Measurements from ENCODE around the gene PCBP3. TPM values are rescaled to one million over a fixed set of nuclear protein-coding genes. Genes with fewer than 3 reads are reported as not detected.

PCBP3 gene
- total and polyA plus RNA-seq, 2 of the 8 experiments (the other 6 are each of a cell fraction or from before 2014, with no cell fraction given): 3.5 to 6.3 TPM

DNA sequence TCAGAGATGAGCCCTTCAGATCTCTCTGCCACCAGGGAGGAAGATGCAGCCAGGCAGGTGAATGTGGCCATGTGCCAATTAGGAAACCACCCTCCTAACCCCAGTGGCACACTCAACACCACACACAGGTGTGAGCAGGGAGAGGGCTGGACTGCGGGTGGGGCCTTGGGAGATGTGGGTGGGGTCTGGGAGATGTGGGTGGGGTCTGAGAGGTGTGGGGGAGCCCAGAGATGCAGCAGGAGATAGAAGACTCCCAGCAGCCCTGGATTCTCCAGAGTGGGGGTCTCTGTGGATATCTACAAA is 294.9 kb downstream of the PCBP3 start:
- no peak overlapping the region for H4K8ac ChIP-seq (ENCODE audit: extremely low read depth, insufficient read depth, low read length)
- no peak overlapping the region for H4K91ac ChIP-seq (replicated peaks; ENCODE audit: insufficient read length, low read length)
- ChIA-PET POLR2A (ENCODE audit: partially characterized antibody) (no interaction called here), CTCF (ENCODE audit: partially characterized antibody) (interaction anchor here (0.8 kb wide), 1 partner anchor 15 kb away, joined by 4 read pairs; no protein-coding TSS in a partner anchor)
- no peak overlapping the region for H3K56ac ChIP-seq (replicated peaks; ENCODE audit: insufficient read length, low read depth, low read length)
- H2AK5ac ChIP-seq (ENCODE audit: low read depth, low read length): no peak overlapping the region
- H3K18ac ChIP-seq (ENCODE audit: extremely low read depth, low read length): no peak overlapping the region
- H3K23me2 ChIP-seq (ENCODE audit: low read depth, low read length): no peaks in the 10 kb centered on the region
- no peak overlapping the region for H3K23ac ChIP-seq (ENCODE audit: insufficient read length)
- H3K27me3 ChIP-seq (replicated peaks in 1 of 4; ENCODE audit: control insufficient read depth in 3 of 4, extremely low read depth in 1 of 4, insufficient read depth in 3 of 4, low read length in 3 of 4): no peaks in the 10 kb centered on the region
- H4K5ac ChIP-seq (ENCODE audit: insufficient read length, low read depth, low read length): no peak overlapping the region
- H3K36me3 ChIP-seq (ENCODE audit: control insufficient read depth in 2 of 4, insufficient read depth in 4 of 4, low read length in 3 of 4): no peaks in the 10 kb centered on the region
- no peak overlapping the region for H3K9ac ChIP-seq (replicated peaks in 1 of 4; ENCODE audit: extremely low read depth in 1 of 4, low read depth in 3 of 4, low read length in 3 of 4)
- H2BK15ac ChIP-seq (ENCODE audit: low read length): no peak overlapping the region
- no peak overlapping the region for H2BK120ac ChIP-seq (replicated peaks; ENCODE audit: low read depth, low read length)
- no peak overlapping the region for H3K4ac ChIP-seq (replicated peaks; ENCODE audit: insufficient read length, low read depth, low read length)
- no CpG with 5 or more reads among the region's 1 CpG for WGBS, 2 experiments (ENCODE audit: extremely low coverage in 1 of 2, insufficient coverage in 1 of 2, insufficient read length in 1 of 2, insufficient replicate concordance in 2 of 2, low coverage in 1 of 2, low lambda C conversion rate in 2 of 2, missing lambda C conversion rate in 1 of 2)
- no peak overlapping the region for H3K27ac ChIP-seq (ENCODE audit: low read depth, low read length)
- no peak for TF ChIP-seq SP1 (IDR thresholded peaks at IDR 0.05; ENCODE audit: low read depth, low read length)
- no peak for TF ChIP-seq POLR2A (IDR thresholded peaks at IDR 0.05; ENCODE audit: control extremely low read depth in 1 of 2, low read depth in 2 of 2, low read length in 2 of 2)
- no peak for TF ChIP-seq CHD2 (IDR thresholded peaks at IDR 0.05; ENCODE audit: low read length)
- no peak for TF ChIP-seq CEBPB (IDR thresholded peaks at IDR 0.05; ENCODE audit: low read depth, low read length)
- TF ChIP-seq TEAD4 (IDR thresholded peaks at IDR 0.05; ENCODE audit: low read depth, low read length): no peak
- TF ChIP-seq POLR2AphosphoS5 (IDR thresholded peaks at IDR 0.05; ENCODE audit: low read depth, low read length): no peak
- TF ChIP-seq SIRT6 (IDR thresholded peaks at IDR 0.05; ENCODE audit: low read length): no peak
- TF ChIP-seq CTBP2 (IDR thresholded peaks at IDR 0.05; ENCODE audit: borderline replicate concordance, insufficient read depth, insufficient read length, low read length): no peak
- TF ChIP-seq BCL11A (IDR thresholded peaks at IDR 0.05; ENCODE audit: low read depth in 2 of 2, low read length in 2 of 2): no peak
- no peak for TF ChIP-seq ASH2L (IDR thresholded peaks at IDR 0.05; ENCODE audit: low read length)
- no peak for TF ChIP-seq TCF12 (IDR thresholded peaks at IDR 0.05; ENCODE audit: low read depth, low read length)
- TF ChIP-seq FOSL1 (IDR thresholded peaks at IDR 0.05; ENCODE audit: insufficient read depth, low read depth, low read length): no peak
- no peak for TF ChIP-seq CHD1 (IDR thresholded peaks at IDR 0.05; ENCODE audit: low read depth, low read length)
- no peak for TF ChIP-seq BRCA1 (IDR thresholded peaks at IDR 0.05; ENCODE audit: low read depth, low read length)
- no peak for TF ChIP-seq EZH2 (IDR thresholded peaks at IDR 0.05; ENCODE audit: low read depth, low read length, severe bottlenecking)
- no peak for TF ChIP-seq TAF1 (IDR thresholded peaks at IDR 0.05; ENCODE audit: low read depth, low read length)
- no peak for TF ChIP-seq KDM4A (IDR thresholded peaks at IDR 0.05; ENCODE audit: low read depth, low read length, severe bottlenecking)
- no peak overlapping the region for H2BK5ac ChIP-seq (ENCODE audit: low read depth, low read length)
- H2BK20ac ChIP-seq (ENCODE audit: low read length): no peak overlapping the region
- peaks cover 36 to 74% of the 10 kb centered on the region in 2 experiments for H3K9me3 ChIP-seq (ENCODE audit: insufficient read depth in 2 of 2, low read depth in 1 of 2, low read length in 1 of 2)
- FAIRE-seq (no peak), DNase-seq (ENCODE audit: low read depth in 1 of 2, low spot score in 2 of 2) (no peak)
- no peaks in the 10 kb centered on the region for H3K79me2 ChIP-seq (ENCODE audit: control insufficient read depth in 1 of 2, insufficient read depth in 2 of 2, low read length in 2 of 2)
- no peaks in the 10 kb centered on the region for H3K4me1 ChIP-seq (replicated peaks in 1 of 4; ENCODE audit: control insufficient read depth in 3 of 4, insufficient read depth in 4 of 4, low read length in 3 of 4)
- no peak overlapping the region for H3K14ac ChIP-seq (ENCODE audit: insufficient read length)
- no peak overlapping the region for H3K4me3 ChIP-seq (ENCODE audit: extremely low read depth in 1 of 4, insufficient read depth in 2 of 4, low read depth in 3 of 4, low read length in 4 of 4)
- H3K79me1 ChIP-seq (ENCODE audit: low read depth, low read length): no peaks in the 10 kb centered on the region
- H2BK12ac ChIP-seq (ENCODE audit: low read depth, low read length): no peak overlapping the region
- no peaks in the 10 kb centered on the region for H4K20me1 ChIP-seq (replicated peaks in 1 of 2; ENCODE audit: control insufficient read depth in 1 of 2, insufficient read depth in 2 of 2, low read length in 2 of 2)
- no peak overlapping the region for H2AFZ ChIP-seq (ENCODE audit: low read length)
- H3K4me2 ChIP-seq (ENCODE audit: insufficient read depth in 1 of 2, low read depth in 2 of 2, low read length in 2 of 2): no peak overlapping the region
